ENCODE results near the gene OIP5.

The OIP5 gene

GRCh38 chr15:41259546-41260189 is 72.7 kb downstream of the OIP5 start:
- DNase-seq (ENCODE audit: low read depth, low spot score), result no peak
- in situ Hi-C loops (cut with HindIII; ENCODE audit: low sequenced_read_pairs), result no loop called here
- H3K4me3 ChIP-seq (ENCODE audit: low read depth, low read length), result no peak overlapping the region
- TF ChIP-seq CTCF (IDR thresholded peaks at IDR 0.05; ENCODE audit: low read depth, low read length), result no peak

All from astrocyte of the spinal cord (primary cell).